ENCODE results near the gene LRRC71.
A peak's percentile ranks its signal among the peaks of the same experiment; 100 is the strongest.

LRRC71 gene

DNA sequence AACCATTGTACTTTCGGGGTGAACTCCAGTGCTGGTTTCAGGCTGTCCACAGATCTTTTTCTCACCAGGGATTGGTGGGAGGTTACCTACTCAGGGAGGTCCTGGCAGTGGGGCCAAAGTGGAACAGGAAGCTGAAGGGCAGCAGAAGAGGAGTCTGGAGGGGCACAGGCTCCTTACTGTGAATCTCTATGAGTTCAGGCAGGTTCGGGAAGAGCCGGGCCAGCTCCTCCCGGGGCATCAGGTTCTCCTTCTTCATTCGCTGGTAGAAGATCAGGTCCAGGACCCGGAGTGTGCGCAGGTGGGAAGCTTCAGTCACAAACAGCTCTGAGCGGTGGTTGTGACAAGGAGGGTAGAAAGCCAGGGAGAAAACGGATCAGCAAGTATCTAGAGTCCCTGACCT is 26.7 kb downstream of the LRRC71 start:
- DNase-seq (ENCODE audit: low spot score), result no peak

GRCh38 chr1:156947818-156948525 is 27.5 kb downstream of the LRRC71 start:
- no peak for DNase-seq (ENCODE audit: low spot score)

- DNase-seq (ENCODE audit: low spot score), result no peak
Observed at GRCh38 chr1:156948708-156949107, 28.3 kb downstream of the LRRC71 start.

GRCh38 chr1:156949127-156949526 is 28.7 kb downstream of the LRRC71 start:
- no peak for DNase-seq (ENCODE audit: low spot score)

GRCh38 chr1:156951371-156951770 is 30.9 kb downstream of the LRRC71 start:
- DNase-seq (ENCODE audit: low spot score), result no peak

- DNase-seq (ENCODE audit: low spot score), result no peak
Observed at GRCh38 chr1:156953571-156953970, 33.1 kb downstream of the LRRC71 start.

- no peak for DNase-seq (ENCODE audit: low spot score)
Observed at GRCh38 chr1:156956333-156956732, 35.9 kb downstream of the LRRC71 start.

DNA sequence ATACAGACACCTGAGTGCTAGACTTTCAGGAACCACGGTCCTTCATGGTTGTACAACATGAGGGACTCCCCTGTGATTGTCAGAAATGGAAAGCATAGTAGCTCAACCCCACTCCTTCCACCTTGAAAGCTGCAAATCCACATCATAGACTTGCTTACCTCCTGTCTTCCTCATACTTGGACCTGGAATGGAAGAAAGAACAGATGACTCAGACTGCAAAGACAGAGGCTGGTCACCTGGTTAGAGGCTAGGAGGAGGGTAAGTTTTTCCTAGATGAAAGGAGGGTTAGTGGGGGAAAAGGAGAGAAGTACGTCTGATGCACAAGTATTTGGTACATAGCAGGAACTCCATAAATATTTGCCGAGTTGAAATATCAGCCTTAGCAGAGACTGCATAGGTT is 37.2 kb downstream of the LRRC71 start:
- DNase-seq (ENCODE audit: low spot score), result peak; percentile 45

DNA sequence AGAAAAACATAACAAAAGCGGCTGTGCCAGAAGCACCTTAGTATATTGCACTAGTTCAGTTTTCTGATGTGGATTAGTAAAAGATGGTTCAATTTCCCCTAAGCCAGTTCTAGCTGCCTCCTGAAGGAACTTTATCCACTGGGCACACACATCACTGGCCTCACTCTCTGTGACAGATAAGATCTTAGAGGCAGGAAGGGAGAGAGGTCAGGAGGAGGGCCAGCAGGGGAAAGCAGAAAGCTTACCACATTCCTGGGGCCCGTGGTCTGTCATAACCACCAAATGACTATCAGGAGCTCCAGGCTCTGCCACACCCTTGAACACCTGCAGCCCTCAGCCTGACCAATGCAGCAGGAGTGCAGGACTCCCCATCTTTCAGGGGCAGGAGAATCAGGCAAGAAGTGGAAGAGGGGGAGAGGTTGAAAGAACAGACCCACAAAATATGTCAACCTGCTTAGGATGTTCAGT is 37.8 kb downstream of the LRRC71 start:
- DNase-seq (ENCODE audit: low spot score), result peak; percentile 44

GRCh38 chr1:156959414-156959813 is 39.0 kb downstream of the LRRC71 start:
- no peak for DNase-seq (ENCODE audit: low spot score)

GRCh38 chr1:156959925-156960324 is 39.5 kb downstream of the LRRC71 start:
- no peak for DNase-seq (ENCODE audit: low spot score)

GRCh38 chr1:156961709-156962108 is 41.3 kb downstream of the LRRC71 start:
- no peak for DNase-seq (ENCODE audit: low spot score)

DNA sequence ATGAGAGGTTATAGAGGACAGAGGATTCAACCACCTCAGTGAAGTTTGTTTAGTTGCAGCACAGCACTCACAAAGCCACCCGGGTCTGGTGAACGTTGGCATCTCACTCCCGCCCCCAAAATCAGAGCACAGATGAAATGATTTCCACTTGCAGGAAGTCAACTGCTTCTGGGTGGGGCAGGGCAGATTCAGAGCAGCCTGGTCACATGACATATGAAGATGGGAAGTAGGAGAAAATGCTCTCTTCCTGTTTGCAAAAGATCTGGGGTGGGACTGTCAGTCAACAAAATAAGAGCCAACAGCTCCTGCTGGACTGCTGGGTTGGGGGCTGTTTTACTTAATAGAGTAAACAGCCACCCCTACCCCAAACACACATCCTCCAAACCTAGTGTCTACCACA is 43.2 kb downstream of the LRRC71 start:
- DNase-seq (ENCODE audit: low spot score), result no peak

- peak; percentile 17 for DNase-seq (ENCODE audit: low spot score)
Observed at GRCh38 chr1:156964441-156964840, 44.0 kb downstream of the LRRC71 start.

DNA sequence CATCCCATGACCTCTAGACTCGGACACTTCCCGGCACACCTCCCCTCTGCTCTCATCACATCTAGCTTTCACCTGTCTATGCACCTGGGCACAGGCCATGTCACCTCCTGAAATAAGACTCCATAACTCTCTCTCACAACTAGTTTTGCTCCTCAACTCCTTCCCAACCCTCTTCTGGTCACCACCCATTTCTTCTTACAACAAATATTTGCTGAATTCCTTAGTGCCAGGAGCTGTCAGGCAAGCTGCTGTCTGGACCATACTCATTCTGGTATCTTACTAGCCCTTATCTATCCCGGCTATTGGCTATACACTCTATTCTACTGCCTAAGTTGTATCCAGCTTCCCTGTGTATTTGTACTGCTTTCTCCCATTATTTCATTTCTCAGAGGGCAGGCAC is 49.1 kb downstream of the LRRC71 start:
- no peak for DNase-seq (ENCODE audit: low spot score)

GRCh38 chr1:156970017-156970416 is 49.6 kb downstream of the LRRC71 start:
- DNase-seq (ENCODE audit: low spot score), result no peak

DNA sequence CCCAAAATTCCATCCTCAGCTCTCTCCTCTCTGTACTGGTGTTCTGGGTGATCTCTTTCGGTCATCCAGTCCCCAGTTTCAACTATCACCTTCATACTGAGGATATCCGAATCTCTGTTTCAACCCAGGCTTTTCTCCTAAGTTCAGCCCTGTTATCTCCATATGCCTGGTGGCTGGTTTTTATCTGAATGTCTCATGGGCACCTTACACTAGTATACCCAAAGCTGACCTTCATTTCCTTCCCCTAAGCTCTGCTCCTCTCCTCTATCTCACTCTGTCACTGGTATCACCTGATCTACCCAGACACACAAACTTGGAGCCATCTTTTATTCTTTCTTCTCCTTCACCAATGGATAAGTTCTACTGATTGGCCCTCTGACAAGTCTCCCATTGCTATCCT is 53.0 kb downstream of the LRRC71 start:
- no peak for DNase-seq (ENCODE audit: low spot score)

DNA sequence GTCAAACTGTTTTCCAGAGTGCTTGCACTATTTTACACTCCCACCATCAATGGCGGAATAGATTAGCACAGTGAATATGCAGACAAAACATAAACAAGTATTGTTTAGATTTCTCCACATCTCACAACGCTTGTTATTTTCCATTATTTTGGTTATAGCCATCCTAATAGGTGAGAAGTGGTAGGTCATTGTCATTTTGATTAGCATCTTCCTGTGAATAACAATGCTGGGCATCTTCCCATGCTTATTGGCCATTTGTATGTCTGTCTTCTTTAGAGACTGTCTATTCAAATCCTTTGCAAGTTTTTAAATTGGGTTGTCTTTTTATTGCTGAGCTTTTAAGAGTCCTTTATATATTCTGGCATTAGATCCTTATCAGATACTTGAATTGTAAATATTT is 54.7 kb downstream of the LRRC71 start:
- no peak for DNase-seq (ENCODE audit: low spot score)

DNA sequence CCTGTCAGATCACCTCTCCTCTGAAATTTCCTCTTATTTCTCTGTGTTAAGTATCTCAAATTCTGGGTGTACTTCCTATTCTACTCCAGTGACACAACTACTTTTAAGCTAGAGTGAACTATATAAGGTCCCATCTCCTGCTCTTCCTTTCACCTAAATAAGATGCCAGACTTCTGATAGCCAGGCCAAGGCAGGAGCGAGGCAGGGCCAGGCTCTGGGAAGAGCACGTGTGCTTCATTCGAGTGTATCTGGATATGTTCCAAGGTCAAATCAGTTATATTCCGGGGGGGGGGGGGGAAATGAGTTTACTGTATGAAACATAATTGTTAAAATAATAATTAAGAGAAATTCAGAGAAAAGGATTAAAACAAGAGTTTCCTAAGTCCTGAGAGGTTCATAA is 60.1 kb downstream of the LRRC71 start:
- no peak for DNase-seq (ENCODE audit: low spot score)
